Bone marrow (tissue), 2 donors: Measurements from ENCODE around the gene ILF3.

Experiments
- DNase-seq, 2 donors: peaks; one replicate each; lab custom pipeline; 2025; lab: John Stamatoyannopoulos, UW

ILF3 gene

GRCh38 chr19:10653732-10654609 is at the start of gene ILF3:
TSS of gene ILF3 (plus strand) at chr19:10654346. CDS start at chr19:10670606, 16,260 bp downstream.
- peak; percentile 99 to 100 for DNase-seq

GRCh38 chr19:10604460-10604980 is 49.6 kb upstream of the ILF3 start:
- DNase-seq, result no peak

GRCh38 chr19:10611907-10612306 is 42.2 kb upstream of the ILF3 start:
- DNase-seq, result no peak

GRCh38 chr19:10612499-10613119 is 41.5 kb upstream of the ILF3 start:
- no peak for DNase-seq

- DNase-seq, result no peak
These were observed 38.6 kb upstream of the ILF3 start for GRCh38 chr19:10615429-10616023.

- no peak for DNase-seq
These were observed 36.6 kb upstream of the ILF3 start for GRCh38 chr19:10617409-10618121.

GRCh38 chr19:10618846-10619245 is 35.3 kb upstream of the ILF3 start:
- no peak for DNase-seq

GRCh38 chr19:10620786-10621185 is 33.4 kb upstream of the ILF3 start:
- no peak for DNase-seq

GRCh38 chr19:10621966-10622365 is 32.2 kb upstream of the ILF3 start:
- no peak for DNase-seq

GRCh38 chr19:10624585-10624984 is 29.6 kb upstream of the ILF3 start:
- no peak for DNase-seq

- DNase-seq, result no peak
These were observed 29.0 kb upstream of the ILF3 start, which contains the start of gene SLC44A2 for GRCh38 chr19:10625003-10625761. TSS of gene SLC44A2 (plus strand) at chr19:10625553. CDS start at chr19:10625634, 81 bp downstream.

GRCh38 chr19:10625762-10626138 is 28.4 kb upstream of the ILF3 start:
- DNase-seq, result no peak

GRCh38 chr19:10631874-10632273 is 22.3 kb upstream of the ILF3 start:
- no peak for DNase-seq

- DNase-seq, result no peak
These were observed 19.7 kb upstream of the ILF3 start for GRCh38 chr19:10634430-10634829.

- DNase-seq, result no peak
These were observed 19.2 kb upstream of the ILF3 start for GRCh38 chr19:10634963-10635362.

GRCh38 chr19:10636304-10636972 is 17.7 kb upstream of the ILF3 start:
- no peak for DNase-seq

- DNase-seq, result no peak
These were observed 16.3 kb upstream of the ILF3 start for GRCh38 chr19:10637894-10638293.

- DNase-seq, result no peak
These were observed 14.3 kb upstream of the ILF3 start for GRCh38 chr19:10639836-10640235.

- no peak for DNase-seq
These were observed 13.8 kb upstream of the ILF3 start for GRCh38 chr19:10640361-10640760.

GRCh38 chr19:10641248-10641647 is 12.9 kb upstream of the ILF3 start:
- DNase-seq, result no peak
